GM20431 (cell line): ENCODE measurements around the gene PRRT2.
"Not testable (repeated sequence)": the region's sequence is repeated elsewhere in the genome, so short reads cannot be mapped to it uniquely, and the experiment has no call there.

Source experiments
- in situ Hi-C: fragments of 300-500 bp; cut with MseI, MboI; formaldehyde crosslinking; loops from one replicate; pipeline ENCODE4 v1.15.0; 2020; ENCODE audit warnings: low sequenced_read_pairs; ENCODE audit not compliant: unreplicated experiment

Gene PRRT2

DNA sequence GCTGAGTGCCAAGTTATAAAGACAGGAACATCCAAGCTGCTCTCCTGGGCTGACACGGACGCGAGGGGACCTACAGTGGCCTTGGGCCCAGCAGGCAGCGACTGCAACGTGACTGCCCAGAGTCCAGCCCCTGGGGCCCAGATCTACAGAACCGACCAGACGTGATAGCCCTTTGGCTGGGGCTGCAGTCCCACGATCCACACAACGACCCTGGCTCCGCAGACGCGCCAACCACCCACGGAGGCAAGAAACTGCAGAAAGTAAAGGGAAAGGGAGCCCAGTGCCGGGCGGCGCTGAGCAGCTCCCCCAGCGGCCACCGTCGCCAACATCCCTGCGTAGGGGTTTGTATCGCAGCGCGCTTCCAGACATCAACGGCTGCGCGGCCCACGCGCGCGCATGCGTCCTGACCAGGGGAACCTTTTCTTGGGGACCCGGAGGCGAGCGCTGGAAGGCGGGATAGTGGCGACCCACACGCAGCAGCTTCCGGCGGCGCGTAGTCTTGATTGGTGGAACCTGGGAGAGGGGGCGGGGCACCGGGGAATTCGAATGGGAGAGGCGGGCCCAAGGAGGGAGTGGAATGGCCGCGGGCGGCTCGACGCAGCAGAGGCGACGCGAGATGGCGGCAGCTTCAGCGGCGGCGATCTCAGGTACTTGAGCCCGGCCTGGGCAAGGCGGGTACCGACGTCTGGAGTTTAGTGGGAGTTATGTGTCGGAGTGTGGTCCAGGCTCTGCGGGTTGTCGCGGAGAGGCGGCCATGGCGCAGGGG, 21.6 kb upstream of the PRRT2 start, which contains the start of gene KIF22:
KIF22 (plus strand) TSS at position 569 of the 766 bp plus-strand sequence; CDS start at position 578, 9 bp downstream.
- in situ Hi-C loops, result no loop called here

DNA sequence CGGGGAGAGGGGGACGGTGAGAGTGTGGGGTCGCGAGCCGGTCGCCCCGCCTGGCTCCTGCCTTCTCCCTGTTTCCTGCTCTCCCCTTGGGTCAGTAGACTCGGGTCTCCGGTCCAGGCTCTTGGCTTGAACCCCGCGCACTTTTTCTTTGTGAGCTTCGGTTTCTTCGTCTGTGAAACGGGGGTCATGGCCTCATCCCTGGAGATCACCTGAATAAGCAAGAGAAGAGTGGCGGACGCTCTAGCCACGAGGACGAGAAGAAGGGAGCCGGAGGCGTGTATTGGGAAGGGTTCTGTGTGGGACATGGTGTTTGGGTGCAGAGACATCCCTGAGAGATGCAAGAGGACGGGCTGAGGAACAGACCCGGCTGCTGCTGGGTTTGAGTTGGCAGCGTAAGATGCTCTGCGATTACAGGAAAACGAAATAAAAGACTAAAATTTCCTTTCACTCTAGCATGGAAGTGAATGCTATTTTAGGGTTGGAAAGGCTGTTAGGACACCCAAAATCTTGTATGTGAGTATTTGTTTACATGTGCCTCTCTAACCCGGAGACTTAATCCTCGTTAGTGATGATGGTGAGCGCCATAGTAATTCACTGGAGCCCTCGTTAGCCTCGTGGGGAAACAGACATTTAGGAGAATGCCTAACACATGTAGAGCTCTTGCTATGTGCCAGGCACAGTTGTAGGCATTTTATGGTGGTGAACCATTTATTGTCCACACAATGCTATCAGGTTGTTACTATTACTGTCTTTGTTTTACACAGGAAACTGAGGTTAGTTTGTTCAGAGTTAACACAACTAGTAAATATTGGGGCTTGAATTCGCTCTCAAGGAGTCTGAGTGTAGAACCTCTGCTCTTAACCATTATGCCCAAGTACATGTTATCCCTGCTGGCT, 20.8 kb upstream of the PRRT2 start:
- in situ Hi-C loops, result no loop called here

DNA sequence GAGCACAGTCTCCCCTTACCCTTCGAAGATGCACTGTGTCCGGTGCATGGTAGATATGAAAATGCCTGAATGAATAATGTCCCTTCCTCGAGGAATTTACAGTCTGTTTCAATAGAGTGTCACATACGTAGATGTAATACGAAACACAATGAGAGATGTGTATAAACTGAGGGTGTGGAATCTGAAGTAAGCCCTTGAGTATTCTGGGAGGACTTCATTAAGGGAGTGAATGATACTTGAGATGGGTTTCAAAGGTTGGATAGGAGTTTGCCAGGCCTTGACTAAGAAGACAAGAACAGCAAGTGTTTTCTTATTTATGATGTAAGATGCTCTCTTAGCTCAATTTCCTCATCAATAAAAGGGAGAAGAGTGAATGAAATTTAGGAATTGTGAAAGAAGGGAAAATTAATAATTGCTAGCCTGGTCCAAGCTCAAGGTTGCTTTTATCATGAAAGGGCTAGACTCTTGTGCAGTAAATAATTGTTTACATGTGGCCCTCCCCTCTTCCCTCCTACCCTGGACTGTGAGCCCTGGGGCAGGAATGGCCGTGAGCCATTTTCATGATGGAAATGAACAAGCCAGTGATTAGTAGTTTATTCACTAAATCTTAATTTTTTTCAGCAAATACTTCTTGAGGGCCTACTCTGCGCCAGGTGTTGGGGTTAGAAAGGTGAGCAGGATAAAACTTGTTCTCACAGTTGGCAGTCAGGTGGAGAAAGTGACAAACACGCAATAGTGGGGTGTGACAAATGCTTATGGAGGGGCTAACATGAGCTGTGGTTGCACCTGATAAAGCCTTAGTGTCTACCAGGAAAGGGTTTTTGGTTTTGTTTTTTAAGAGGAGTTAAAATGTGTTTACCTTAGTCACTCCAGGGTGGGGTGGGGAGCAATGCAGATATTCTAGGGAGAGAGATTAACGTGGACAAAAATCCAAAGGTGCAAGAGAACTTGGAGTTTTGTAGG, 19.9 kb upstream of the PRRT2 start:
- in situ Hi-C loops, result no loop called here

DNA sequence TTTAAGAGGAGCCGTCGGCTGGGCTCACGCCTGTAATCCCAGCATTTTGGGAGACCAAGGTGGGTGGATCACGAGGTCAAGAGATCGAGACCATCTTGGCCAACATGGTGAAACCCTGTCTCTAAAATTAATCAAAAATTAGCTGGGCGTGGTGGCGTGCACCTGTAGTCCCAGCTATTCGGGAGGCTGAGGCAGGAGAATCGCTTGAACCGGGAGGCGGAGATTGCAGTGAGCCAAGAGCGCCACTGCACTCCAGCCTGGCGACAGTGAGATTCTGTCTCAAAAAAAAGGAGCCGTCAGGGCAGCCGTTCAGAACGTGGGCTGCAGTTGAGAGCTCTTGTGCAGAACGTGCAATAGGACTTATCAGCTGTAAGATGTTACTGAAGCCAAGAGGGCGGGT, 18.8 kb upstream of the PRRT2 start:
- in situ Hi-C loops, result not testable (repeated sequence)

DNA sequence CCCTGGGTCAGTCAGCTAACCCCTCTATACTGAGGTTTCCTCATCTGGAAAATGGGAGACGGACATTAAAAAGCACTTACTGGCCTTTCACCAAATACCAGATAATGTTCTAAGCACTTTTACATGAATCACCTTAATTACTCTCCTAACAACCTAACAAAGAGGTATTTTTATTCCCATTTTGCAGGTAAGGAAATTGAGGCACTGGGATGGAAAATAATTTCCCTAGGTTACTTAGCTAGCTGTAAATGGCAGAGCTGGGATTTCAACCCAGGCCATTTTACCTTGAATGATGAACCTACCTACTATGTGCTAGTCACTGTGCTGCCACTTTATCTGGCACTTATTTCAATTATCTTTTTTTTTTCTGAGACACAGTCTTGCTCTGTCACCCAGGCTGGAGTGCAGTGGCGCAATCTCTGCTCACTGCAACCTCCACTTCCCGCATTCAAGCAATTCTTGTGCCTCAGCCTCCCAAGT, 17.7 kb upstream of the PRRT2 start:
- in situ Hi-C loops, result no loop called here

DNA sequence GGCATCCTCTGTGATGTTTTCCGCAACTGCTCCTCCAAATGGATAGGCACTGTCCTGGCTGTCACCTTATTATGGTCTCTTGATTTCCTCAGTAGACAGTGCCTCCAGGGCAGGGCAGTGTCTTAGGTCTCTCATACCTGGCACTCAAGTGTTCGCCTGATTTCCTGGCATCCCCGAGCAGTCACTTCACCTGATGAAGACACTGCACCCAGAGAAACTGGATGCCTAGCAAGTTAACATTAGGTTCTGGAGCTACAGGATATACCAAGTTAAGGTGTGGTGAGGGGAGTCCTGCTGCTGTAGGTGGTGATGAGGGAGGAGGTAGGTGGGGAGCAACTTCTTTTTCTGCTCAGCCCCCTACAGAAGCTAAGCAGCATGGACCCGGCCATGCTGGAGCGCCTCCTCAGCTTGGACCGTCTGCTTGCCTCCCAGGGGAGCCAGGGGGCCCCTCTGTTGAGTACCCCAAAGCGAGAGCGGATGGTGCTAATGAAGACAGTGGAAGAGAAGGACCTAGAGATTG, 9.5 kb upstream of the PRRT2 start:
- in situ Hi-C loops, result no loop called here

DNA sequence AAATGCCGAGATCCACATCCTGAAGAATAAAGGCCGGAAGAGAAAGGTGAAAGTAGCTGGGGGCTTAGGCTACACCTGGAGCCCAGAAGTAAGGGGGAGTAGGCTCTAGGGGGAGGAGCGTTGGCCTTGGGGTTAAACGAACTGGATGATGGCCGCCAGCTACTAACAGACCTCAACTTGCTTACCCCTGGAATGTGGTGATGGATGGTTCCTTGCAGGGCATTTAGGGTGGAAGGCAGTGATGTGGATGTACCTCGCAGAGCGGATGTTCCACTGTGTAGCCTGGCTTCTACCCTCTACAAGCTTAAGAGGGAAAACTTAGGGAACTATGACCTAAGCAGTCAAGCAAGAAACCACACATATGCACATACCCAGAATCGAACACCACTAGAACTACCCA, 8.0 kb upstream of the PRRT2 start:
- in situ Hi-C loops, result no loop called here

DNA sequence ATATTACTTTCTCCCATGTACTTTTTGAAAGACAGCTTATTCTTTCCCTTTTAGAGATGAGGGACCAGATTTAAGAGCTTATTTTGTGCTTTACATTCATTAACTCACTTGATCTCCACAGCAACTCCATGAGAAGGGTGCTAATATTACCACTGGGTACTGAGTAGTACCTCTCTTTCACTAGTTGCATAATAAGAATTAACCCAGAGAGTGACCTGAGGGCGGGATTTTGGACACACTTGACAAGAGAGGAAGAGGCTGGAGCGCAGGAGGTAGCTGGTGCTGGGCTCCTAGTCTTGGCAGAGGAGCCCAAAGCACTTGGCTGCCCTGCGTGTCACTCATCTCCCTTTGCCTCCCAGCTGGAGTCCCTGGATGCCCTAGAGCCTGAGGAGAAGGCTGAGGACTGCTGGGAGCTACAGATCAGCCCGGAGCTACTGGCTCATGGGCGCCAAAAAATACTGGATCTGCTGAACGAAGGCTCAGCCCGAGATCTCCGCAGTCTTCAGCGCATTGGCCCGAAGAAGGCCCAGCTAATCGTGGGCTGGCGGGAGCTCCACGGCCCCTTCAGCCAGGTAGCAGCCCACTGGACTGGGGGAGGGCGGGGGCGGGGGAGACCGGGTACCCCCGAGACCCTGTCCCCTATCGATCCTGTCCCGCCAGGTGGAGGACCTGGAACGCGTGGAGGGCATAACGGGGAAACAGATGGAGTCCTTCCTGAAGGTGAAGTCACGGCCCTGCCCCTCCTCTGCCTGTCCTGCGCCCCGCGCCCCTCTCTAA, 7.3 kb upstream of the PRRT2 start:
- in situ Hi-C loops, result no loop called here

DNA sequence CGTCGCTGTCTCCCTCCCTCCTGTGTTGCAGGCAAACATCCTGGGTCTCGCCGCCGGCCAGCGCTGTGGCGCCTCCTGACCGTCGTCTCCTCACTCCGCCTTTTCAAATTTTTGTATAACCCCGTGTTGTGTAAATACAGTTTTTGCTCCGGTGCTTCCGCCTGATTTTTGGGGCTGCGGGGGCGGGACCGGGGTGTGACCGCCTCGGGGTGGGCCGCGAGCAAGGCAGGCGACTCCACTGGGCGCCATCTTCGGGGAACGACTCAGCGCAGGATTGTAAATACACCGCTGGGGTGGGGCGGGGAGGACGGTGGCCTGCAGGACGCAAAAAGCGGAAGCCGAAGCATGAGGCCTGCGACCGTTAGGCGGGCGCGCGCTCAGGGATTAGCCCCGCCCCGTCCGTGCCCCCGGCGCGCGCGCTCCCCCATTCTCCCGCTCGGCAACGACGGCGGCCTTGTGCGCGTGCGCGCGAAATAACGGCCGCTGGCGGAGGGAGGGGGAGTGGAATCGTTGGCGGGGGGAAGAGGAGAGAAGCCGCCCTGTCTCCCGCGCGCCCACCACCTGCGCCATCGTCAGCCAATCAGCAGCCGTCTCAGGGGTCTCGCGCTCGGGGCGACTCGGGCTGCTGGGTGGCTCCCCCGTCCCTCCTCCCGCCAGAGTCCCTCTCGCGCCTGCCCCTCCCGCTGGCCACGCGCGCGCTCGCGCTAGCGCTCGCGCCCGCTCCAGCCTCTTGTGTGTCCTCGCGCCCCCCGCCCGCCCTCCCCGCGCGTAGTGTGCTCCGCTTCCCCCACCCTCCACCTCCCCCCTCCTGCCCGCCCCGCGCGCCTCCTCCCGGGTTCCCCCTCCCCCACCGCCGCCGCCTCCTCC, 6.5 kb upstream of the PRRT2 start:
- in situ Hi-C loops, result no loop called here

DNA sequence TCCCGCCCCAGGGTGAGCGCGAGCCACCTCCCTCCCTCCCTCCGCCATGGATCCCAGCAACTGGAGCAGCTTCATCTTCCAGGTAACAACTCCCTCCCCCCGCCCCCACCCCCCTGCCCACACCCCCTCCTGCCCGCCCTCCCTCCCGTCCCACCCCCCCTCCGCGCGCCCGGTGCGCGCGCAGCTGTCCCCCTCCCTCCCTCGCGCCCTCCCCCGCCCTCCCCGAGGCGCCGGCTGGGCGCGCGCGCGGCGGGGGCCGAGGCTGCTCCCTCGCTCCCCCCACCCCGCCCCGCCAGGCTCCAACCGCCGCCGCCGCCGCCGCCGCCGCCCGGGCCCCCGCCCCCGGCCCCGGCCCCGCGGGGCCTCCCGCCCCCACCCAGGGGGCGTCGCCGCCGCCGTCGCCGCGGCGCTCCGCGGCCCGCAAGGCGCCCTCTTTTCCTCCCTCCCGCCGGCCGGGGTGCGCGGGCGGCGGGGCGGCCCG, 5.9 kb upstream of the PRRT2 start, which contains the start of gene MAZ:
MAZ (plus strand) TSS at position 431 of the 481 bp plus-strand sequence. CDS start 173 bp downstream, outside the sequence.
- in situ Hi-C loops, result no loop called here

DNA sequence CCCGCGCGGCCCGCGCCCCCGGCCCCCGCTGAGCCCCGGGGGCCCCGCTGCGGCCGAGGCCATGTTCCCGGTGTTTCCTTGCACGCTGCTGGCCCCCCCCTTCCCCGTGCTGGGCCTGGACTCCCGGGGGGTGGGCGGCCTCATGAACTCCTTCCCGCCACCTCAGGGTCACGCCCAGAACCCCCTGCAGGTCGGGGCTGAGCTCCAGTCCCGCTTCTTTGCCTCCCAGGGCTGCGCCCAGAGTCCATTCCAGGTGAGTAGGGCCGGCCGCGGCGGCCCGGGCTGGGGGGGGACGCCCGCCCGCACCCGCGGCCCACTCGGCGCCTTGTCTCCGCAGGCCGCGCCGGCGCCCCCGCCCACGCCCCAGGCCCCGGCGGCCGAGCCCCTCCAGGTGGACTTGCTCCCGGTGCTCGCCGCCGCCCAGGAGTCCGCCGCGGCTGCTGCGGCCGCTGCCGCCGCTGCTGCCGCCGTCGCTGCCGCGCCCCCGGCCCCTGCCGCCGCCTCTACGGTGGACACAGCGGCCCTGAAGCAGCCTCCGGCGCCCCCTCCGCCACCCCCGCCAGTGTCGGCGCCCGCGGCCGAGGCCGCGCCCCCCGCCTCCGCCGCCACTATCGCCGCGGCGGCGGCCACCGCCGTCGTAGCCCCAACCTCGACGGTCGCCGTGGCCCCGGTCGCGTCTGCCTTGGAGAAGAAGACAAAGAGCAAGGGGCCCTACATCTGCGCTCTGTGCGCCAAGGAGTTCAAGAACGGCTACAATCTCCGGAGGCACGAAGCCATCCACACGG, 5.2 kb upstream of the PRRT2 start:
- in situ Hi-C loops, result no loop called here

DNA sequence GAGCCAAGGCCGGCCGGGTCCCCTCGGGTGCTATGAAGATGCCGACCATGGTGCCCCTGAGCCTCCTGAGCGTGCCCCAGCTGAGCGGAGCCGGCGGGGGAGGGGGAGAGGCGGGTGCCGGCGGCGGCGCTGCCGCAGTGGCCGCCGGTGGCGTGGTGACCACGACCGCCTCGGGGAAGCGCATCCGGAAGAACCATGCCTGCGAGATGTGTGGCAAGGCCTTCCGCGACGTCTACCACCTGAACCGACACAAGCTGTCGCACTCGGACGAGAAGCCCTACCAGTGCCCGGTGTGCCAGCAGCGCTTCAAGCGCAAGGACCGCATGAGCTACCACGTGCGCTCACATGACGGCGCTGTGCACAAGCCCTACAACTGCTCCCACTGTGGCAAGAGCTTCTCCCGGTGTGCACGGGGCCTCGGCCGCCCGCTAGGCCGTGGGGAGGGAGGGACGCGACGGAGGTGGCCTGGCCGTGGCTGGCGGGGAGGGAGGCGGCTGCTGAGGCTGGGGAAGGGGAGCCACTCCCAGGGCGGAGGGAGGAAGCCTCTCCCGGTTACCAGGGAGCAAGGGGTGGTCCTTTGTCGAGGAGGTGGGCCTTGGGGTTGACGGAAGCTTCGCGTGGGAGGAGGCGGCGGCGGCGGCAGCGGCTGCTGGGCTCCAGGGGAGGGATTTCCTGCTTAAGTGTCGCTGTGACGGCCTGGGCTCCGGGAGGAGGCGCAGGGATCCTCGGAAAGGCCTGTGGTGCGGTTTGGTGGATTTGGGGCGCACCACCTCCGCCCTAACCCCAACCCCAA, 4.4 kb upstream of the PRRT2 start:
- in situ Hi-C loops, result no loop called here

DNA sequence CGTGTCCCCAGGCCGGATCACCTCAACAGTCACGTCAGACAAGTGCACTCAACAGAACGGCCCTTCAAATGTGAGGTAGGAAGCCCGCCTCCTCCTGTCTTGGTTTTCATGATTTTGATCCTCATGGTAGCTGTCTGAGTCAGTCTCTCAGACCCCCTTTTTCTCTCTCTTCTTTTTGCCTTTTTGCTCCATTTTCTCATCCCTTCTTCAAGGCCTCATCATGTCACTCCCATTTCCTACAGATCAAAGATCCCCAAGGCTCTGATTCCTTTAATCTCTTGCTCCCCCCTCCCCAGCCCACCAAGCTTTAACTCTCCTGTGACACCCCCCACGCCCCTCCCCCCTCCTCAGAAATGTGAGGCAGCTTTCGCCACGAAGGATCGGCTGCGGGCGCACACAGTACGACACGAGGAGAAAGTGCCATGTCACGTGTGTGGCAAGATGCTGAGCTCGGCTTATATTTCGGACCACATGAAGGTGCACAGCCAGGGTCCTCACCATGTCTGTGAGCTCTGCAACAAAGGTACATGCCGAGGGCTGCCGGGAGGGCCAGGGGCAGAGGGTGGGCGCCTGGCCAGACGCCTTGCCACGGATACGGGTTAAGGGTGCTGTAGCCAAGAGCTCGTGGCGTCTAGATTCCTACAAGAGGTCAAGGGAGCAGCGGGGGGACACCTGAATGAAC, 3.6 kb upstream of the PRRT2 start:
- in situ Hi-C loops, result no loop called here

DNA sequence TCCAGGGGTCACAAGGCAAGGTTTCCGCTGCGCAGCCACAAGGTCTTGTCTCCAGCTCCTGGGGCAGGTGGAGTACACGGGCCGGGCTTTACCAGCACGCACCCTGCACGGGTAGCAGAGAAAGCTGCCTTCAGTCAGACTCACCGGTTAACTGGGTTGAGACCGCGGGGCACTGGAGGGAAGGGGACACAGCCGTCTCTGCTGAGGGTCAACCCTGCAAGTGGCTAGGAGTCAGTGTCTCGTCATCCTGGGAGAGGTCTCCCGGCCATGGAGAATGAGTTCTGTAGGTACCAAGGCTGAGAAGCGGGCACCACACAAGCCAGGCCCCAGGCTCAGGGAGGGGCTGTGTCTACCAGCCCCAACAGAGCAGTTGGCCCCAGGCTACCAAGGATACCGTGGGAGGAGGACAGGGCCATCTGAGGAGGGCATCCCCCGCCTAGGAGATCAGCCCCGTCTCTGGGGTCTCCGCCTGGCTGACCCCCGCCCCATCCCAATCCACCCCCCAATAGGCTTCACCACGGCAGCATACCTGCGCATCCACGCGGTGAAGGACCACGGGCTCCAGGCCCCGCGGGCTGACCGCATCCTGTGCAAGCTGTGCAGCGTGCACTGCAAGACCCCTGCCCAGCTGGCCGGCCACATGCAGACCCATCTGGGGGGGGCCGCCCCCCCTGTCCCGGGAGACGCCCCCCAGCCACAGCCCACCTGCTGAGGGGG, 2.8 kb upstream of the PRRT2 start:
- in situ Hi-C loops, result no loop called here
